GM19467 (cell line): ENCODE results near the gene DHRS4.
"Not testable (repeated sequence)": the region's sequence is repeated elsewhere in the genome, so short reads cannot be mapped to it uniquely, and the experiment has no call there.

ENCODE experiments used
- ATAC-seq: cut with Tn5 transposase; IDR thresholded peaks from one replicate; pipeline ENCODE4 v1.9.1; 2021; ENCODE audit warnings: mild to moderate bottlenecking, moderate library complexity; ENCODE audit not compliant: unreplicated experiment

Gene DHRS4

GRCh38 chr14:23939607-23940326 lies 13.8 kb upstream of the DHRS4 start:
- no peak for ATAC-seq

GRCh38 chr14:23941230-23941629 lies 12.3 kb upstream of the DHRS4 start:
- no peak for ATAC-seq

- ATAC-seq: no peak
Measured at GRCh38 chr14:23941669-23942068, 11.9 kb upstream of the DHRS4 start.

GRCh38 chr14:23942587-23942986 lies 11.0 kb upstream of the DHRS4 start:
- ATAC-seq: no peak

- not testable (repeated sequence) for ATAC-seq
Measured at GRCh38 chr14:23949069-23949468, 4.5 kb upstream of the DHRS4 start.

- no peak for ATAC-seq
Measured at GRCh38 chr14:23950411-23951135, 3.0 kb upstream of the DHRS4 start.

- not testable (repeated sequence) for ATAC-seq
Measured at GRCh38 chr14:23951136-23951466, 2.5 kb upstream of the DHRS4 start.

- no peak for ATAC-seq
Measured at GRCh38 chr14:23951590-23952201, 1.9 kb upstream of the DHRS4 start.

- not testable (repeated sequence) for ATAC-seq
Measured at GRCh38 chr14:23953116-23953463, 480 bp upstream of the DHRS4 start.

GRCh38 chr14:23954279-23954614 lies 677 bp downstream of the DHRS4 start:
- ATAC-seq: not testable (repeated sequence)

- ATAC-seq: not testable (repeated sequence)
Measured at GRCh38 chr14:23954965-23955364, 1.4 kb downstream of the DHRS4 start.

- ATAC-seq: not testable (repeated sequence)
Measured at GRCh38 chr14:23955811-23956210, 2.2 kb downstream of the DHRS4 start.

GRCh38 chr14:23957913-23958569 lies 4.5 kb downstream of the DHRS4 start:
- not testable (repeated sequence) for ATAC-seq

- not testable (repeated sequence) for ATAC-seq
Measured at GRCh38 chr14:23960899-23961298, 7.3 kb downstream of the DHRS4 start.

- ATAC-seq: not testable (repeated sequence)
Measured at GRCh38 chr14:23961704-23962103, 8.1 kb downstream of the DHRS4 start.

- ATAC-seq: not testable (repeated sequence)
Measured at GRCh38 chr14:23969130-23969480, 15.5 kb downstream of the DHRS4 start.

- not testable (repeated sequence) for ATAC-seq
Measured at GRCh38 chr14:23969481-23970282, 16.1 kb downstream of the DHRS4 start.

- not testable (repeated sequence) for ATAC-seq
Measured at GRCh38 chr14:23970283-23970659, 16.7 kb downstream of the DHRS4 start.

- ATAC-seq: not testable (repeated sequence)
Measured at GRCh38 chr14:23973178-23973577, 19.6 kb downstream of the DHRS4 start.

- ATAC-seq: not testable (repeated sequence)
Measured at GRCh38 chr14:23974041-23974440, 20.5 kb downstream of the DHRS4 start.

GRCh38 chr14:23977208-23977607 lies 23.6 kb downstream of the DHRS4 start:
- not testable (repeated sequence) for ATAC-seq
